Naive thymus-derived CD4-positive, alpha-beta T cell (primary cell): ENCODE measurements around the gene RNF225. TPM values are rescaled to one million over a fixed set of nuclear protein-coding genes. Genes with fewer than 3 reads are reported as not detected.
"Not testable (repeated sequence)": the region's sequence is repeated elsewhere in the genome, so short reads cannot be mapped to it uniquely, and the experiment has no call there.

Experiments
- ATAC-seq: fragments of 150-1000 bp; cut with Tn5 transposase; 2 replicates; pipeline ENCODE4 v1.10.0; 2021; ENCODE audit warnings: mild to moderate bottlenecking, moderate library complexity
- CTCF ChIA-PET: fragments of 350-600 bp; sonication (Branson Sonifier 250); formaldehyde crosslinking; loops from one replicate; lab custom pipeline; 2021; ENCODE audit warnings: antibody characterized with exemption; lab: Charles Lee
- POLR2A ChIA-PET: fragments of 350-600 bp; sonication (Branson Sonifier 250); formaldehyde crosslinking; loops from one replicate; lab custom pipeline; 2021; ENCODE audit warnings: antibody characterized with exemption, inconsistent platforms; lab: Charles Lee
- DNase-seq, 9 donors: peaks; one replicate each; pipeline versions ENCODE4 v3.0.0 to v3.0.0-alpha.2; 2020 to 2022; ENCODE audit warnings: mixed read lengths in 1 of 9
- H3K27ac ChIP-seq: one replicate; pipeline ENCODE4 v1.7.0; 2013; ENCODE audit warnings: mild to moderate bottlenecking, low read depth, low read length, moderate library complexity
- H3K27me3 ChIP-seq, 2 donors: one replicate each; pipeline ENCODE4 v1.7.0; 2013; ENCODE audit warnings: low read length in 2 of 2, mild to moderate bottlenecking in 2 of 2, moderate library complexity in 2 of 2; ENCODE audit not compliant: control insufficient read depth in 2 of 2, insufficient read depth in 2 of 2
- H3K36me3 ChIP-seq, 3 experiments: 1 replicate in 2 of 3; 2 replicates in 1 of 3; pipeline ENCODE4 v1.7.0; 2013; ENCODE audit warnings: low read length in 3 of 3, mild to moderate bottlenecking in 3 of 3, moderate library complexity in 1 of 3; ENCODE audit not compliant: insufficient read depth in 3 of 3, control insufficient read depth in 2 of 3
- H3K4me1 ChIP-seq, 2 donors: one replicate each; pipeline ENCODE4 v1.7.0; 2013; ENCODE audit warnings: low read length in 2 of 2, mild to moderate bottlenecking in 2 of 2, moderate library complexity in 1 of 2; ENCODE audit not compliant: control insufficient read depth in 2 of 2, insufficient read depth in 2 of 2
- H3K4me3 ChIP-seq: 2 replicates; pipeline ENCODE4 v1.7.0; 2013; ENCODE audit warnings: mild to moderate bottlenecking, low read length
- H3K9me3 ChIP-seq, 3 experiments: 1 replicate in 2 of 3; 2 replicates in 1 of 3; pipeline ENCODE4 v1.7.0; 2013; ENCODE audit warnings: low read length in 3 of 3; ENCODE audit not compliant: control insufficient read depth in 2 of 3
- H3K27ac Mint-ChIP-seq, 9 donors: one replicate each; pipeline ENCODE4 v1.8.0; 2020 to 2022; ENCODE audit warnings: mixed read lengths in 9 of 9, mild to moderate bottlenecking in 8 of 9, moderate library complexity in 5 of 9, inconsistent platforms in 2 of 9
- H3K27me3 Mint-ChIP-seq, 5 donors: one replicate each; pipeline ENCODE4 v1.8.0; 2021 to 2022; ENCODE audit warnings: mixed read lengths in 5 of 5, mild to moderate bottlenecking in 1 of 5
- H3K36me3 Mint-ChIP-seq, 5 donors: one replicate each; pipeline ENCODE4 v1.8.0; 2020 to 2022; ENCODE audit warnings: mixed read lengths in 5 of 5, mild to moderate bottlenecking in 3 of 5, inconsistent platforms in 1 of 5
- H3K4me1 Mint-ChIP-seq, 7 donors: one replicate each; pipeline ENCODE4 v1.8.0; 2020 to 2022; ENCODE audit warnings: mixed read lengths in 7 of 7, mild to moderate bottlenecking in 3 of 7, inconsistent platforms in 1 of 7
- H3K4me3 Mint-ChIP-seq, 10 donors: one replicate each; pipeline ENCODE4 v1.8.0; 2020 to 2022; ENCODE audit warnings: mild to moderate bottlenecking in 10 of 10, mixed read lengths in 10 of 10, moderate library complexity in 6 of 10, inconsistent platforms in 2 of 10
- H3K9me3 Mint-ChIP-seq, 11 donors: one replicate each; pipeline ENCODE4 v1.8.0; 2020 to 2022; ENCODE audit warnings: mixed read lengths in 11 of 11, mild to moderate bottlenecking in 4 of 11, inconsistent platforms in 1 of 11, moderate library complexity in 1 of 11
- intact Hi-C, 2 donors: fragments of 100-400 bp; cut with micrococcal nuclease; formaldehyde crosslinking; loops; one replicate each; pipeline ENCODE4 v1.15.1; 2023
- polyA plus RNA-seq, 2 donors: library from polyadenylated mRNA; unstranded; fragments of 300-500 nt; fragmentation: Illumina TruSeq; gene quantifications; one replicate each; pipeline ENCODE4 v1.2.3, GENCODE V29; 2021
- total RNA-seq, 6 experiments: library from RNA in 5 of 6; stranded (reverse) in 5 of 6; gene quantifications; 1 replicate in 5 of 6; 2 replicates in 1 of 6; pipeline ENCODE4 v1.2.3 and lab custom pipeline; 2021 to 2026

RNF225 gene
- total and polyA plus RNA-seq, 7 experiments from 2014 or later, result 0.32 to 0.53 (median 0.50) TPM; not detected in 3

GRCh38 chr19:58399903-58400302, 4.4 kb downstream of the RNF225 start:
- Mint-ChIP-seq H3K9me3 (peaks cover 0 to 5% (median 0%) of the 10 kb centered on the region in 11 donors), H3K4me1 (peaks cover 7 to 19% (median 8%) of the 10 kb centered on the region in 7 donors), H3K27ac (peak overlapping the region in 3 of 9 donors; percentile 45 to 89 (median 48)), H3K27me3 (peaks cover 5 to 22% (median 7%) of the 10 kb centered on the region in 5 donors), H3K4me3 (peak overlapping the region in 9 of 10 donors; percentile 29 to 96 (median 55)), H3K36me3 (peaks cover 0 to 6% (median 4%) of the 10 kb centered on the region in 5 donors)
- Histone ChIP-seq H3K36me3 (peaks cover 0 to 6% (median 0%) of the 10 kb centered on the region in 3 experiments), H3K4me3 (no peak overlapping the region), H3K9me3 (no peaks in the 10 kb centered on the region), H3K27ac (no peak overlapping the region), H3K4me1 (peaks cover 6 to 13% of the 10 kb centered on the region in 2 donors), H3K27me3 (peaks cover 3% of the 10 kb centered on the region in 2 donors)
- DNase-seq (no peak), ATAC-seq (no peak)
- CTCF ChIA-PET, result no interaction called here
- intact Hi-C loops, result loop anchor here (5.0 to 10.0 kb wide), 2 partner anchors 112 to 585 kb away; partner anchors contain the start of genes SLC27A5 (in 1 of the 2) and ZNF552 (in 1 of the 2)
- POLR2A ChIA-PET, result interaction anchor here (1.3 to 2.7 kb wide), 3 partner anchors 10 to 16 kb away, joined by 3 to 16 read pairs (median 4); partner anchors contain the start of gene RPS5

GRCh38 chr19:58400316-58400915, 5.0 kb downstream of the RNF225 start:
- ATAC-seq (no peak), DNase-seq (no peak)
- intact Hi-C loops, result loop anchor here (5.0 to 10.0 kb wide), 2 partner anchors 112 to 586 kb away; partner anchors contain the start of genes SLC27A5 (in 1 of the 2) and ZNF552 (in 1 of the 2)
- ChIA-PET POLR2A (interaction anchor here (1.3 to 2.7 kb wide), 3 partner anchors 9 to 16 kb away, joined by 3 to 16 read pairs (median 4); partner anchors contain the start of gene RPS5), CTCF (no interaction called here)
- Mint-ChIP-seq H3K9me3 (peaks cover 0 to 5% (median 0%) of the 10 kb centered on the region in 11 donors), H3K27ac (peak overlapping the region in 3 of 9 donors; percentile 42 to 89 (median 89)), H3K4me3 (peak overlapping the region in 9 of 10 donors; percentile 86 to 98 (median 94)), H3K27me3 (peaks cover 5 to 22% (median 7%) of the 10 kb centered on the region in 5 donors), H3K36me3 (peaks cover 0 to 4% (median 4%) of the 10 kb centered on the region in 5 donors), H3K4me1 (peaks cover 7 to 18% (median 8%) of the 10 kb centered on the region in 7 donors)
- peak overlapping the region; percentile 70 for H3K4me3 ChIP-seq
- H3K27me3 ChIP-seq, result peaks cover 3% of the 10 kb centered on the region in 2 donors
- H3K36me3 ChIP-seq, result peaks cover 0 to 1% (median 0%) of the 10 kb centered on the region in 3 experiments
- peak overlapping the region; percentile 37 for H3K27ac ChIP-seq
- H3K9me3 ChIP-seq, result no peaks in the 10 kb centered on the region
- peaks cover 6 to 13% of the 10 kb centered on the region in 2 donors for H3K4me1 ChIP-seq

DNA sequence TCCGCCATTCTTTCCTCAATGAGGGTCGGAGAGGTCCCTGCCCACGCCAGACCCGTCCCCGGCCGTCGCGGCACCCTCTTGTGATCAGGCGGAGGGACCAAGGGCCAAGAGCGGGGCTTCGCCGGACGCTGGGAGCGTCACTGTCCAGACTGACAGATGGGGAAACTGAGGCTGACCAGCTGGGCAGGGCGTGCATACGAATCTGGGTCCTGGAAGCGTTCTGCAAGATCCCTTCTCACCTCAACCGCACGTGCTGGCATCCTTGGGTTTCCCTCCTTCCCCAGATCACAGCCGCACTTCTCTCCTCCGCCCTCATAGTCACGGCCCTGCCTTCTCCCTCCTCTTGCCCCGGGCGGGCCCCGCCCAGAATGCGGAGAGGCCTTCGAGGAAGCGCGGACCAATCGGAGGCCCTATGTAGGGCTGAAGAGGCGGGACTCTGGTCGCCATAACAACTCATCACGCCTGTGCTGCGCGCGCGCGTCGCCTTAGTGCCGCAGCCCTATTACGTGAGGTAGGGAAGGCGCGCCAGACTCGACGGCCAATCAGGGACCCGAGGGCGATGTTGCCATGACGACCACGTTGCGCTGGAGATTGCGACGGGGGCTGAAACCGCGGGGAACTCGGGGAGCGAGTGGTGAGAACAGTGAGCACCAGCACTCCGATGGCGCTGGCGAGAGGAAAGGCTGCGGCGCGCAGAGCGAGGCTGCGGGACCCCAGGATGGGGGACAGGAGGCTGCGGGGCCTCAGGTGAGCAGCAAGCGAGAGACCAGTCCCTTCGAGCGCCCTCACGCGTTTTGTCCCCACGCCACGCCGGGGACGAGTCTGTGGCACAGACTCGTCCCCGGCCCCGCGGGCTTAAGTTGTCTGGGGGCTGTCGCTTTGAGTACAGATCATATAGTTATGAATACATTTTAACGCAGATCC, 5.7 kb downstream of the RNF225 start:
- peak; percentile 97 for ATAC-seq
- peaks cover 0 to 5% (median 0%) of the 10 kb centered on the region in 11 donors for H3K9me3 Mint-ChIP-seq
- intact Hi-C loops, result loop anchor here (1.0 to 10.0 kb wide), 18 partner anchors 14 to 586 kb away; partner anchors contain the start of genes RPS5 (in 2 of the 2), ZNF132 (in 2 of the 2), ZNF324B (in 2 of the 2) and ZNF497 (in 2 of the 2)
- peak overlapping the region; percentile 86 to 98 (median 94) for H3K4me3 Mint-ChIP-seq
- Histone ChIP-seq H3K27ac (peak overlapping the region; percentile 91), H3K9me3 (no peaks in the 10 kb centered on the region), H3K36me3 (no peaks in the 10 kb centered on the region), H3K4me1 (peaks cover 6 to 13% of the 10 kb centered on the region in 2 donors), H3K27me3 (peaks cover 0 to 3% of the 10 kb centered on the region in 2 donors), H3K4me3 (peak overlapping the region; percentile 77)
- peaks cover 6 to 19% (median 8%) of the 10 kb centered on the region in 7 donors for H3K4me1 Mint-ChIP-seq
- H3K36me3 Mint-ChIP-seq, result peaks cover 0 to 4% (median 0%) of the 10 kb centered on the region in 5 donors
- DNase-seq, result peak; percentile 96 to 100 (median 98)
- H3K27me3 Mint-ChIP-seq, result peaks cover 5 to 20% (median 7%) of the 10 kb centered on the region in 5 donors
- CTCF ChIA-PET, result no interaction called here
- H3K27ac Mint-ChIP-seq, result peak overlapping the region; percentile 88 to 97 (median 94)
- POLR2A ChIA-PET, result interaction anchor here (0.6 to 2.7 kb wide), 4 partner anchors 8 to 38 kb away, joined by 3 to 16 read pairs (median 4); partner anchors contain the start of genes RPS5 and ZNF497

GRCh38 chr19:58401840-58402421, 6.5 kb downstream of the RNF225 start:
- no peak for DNase-seq
- peaks cover 3 to 19% (median 7%) of the 10 kb centered on the region in 5 donors for H3K27me3 Mint-ChIP-seq
- peak overlapping the region in 3 of 9 donors; percentile 89 to 94 (median 90) for H3K27ac Mint-ChIP-seq
- H3K36me3 Mint-ChIP-seq, result peaks cover 0 to 4% (median 0%) of the 10 kb centered on the region in 5 donors
- no peak for ATAC-seq
- intact Hi-C loops, result loop anchor here (1.0 to 10.0 kb wide), 18 partner anchors 15 to 587 kb away; partner anchors contain the start of genes RPS5 (in 2 of the 2), ZNF132 (in 2 of the 2), ZNF324B (in 2 of the 2) and ZNF497 (in 2 of the 2)
- Histone ChIP-seq H3K36me3 (no peaks in the 10 kb centered on the region), H3K27ac (peak overlapping the region; percentile 91), H3K27me3 (peaks cover 0 to 3% of the 10 kb centered on the region in 2 donors), H3K9me3 (no peaks in the 10 kb centered on the region), H3K4me3 (peak overlapping the region; percentile 77), H3K4me1 (peaks cover 6 to 14% of the 10 kb centered on the region in 2 donors)
- CTCF ChIA-PET, result no interaction called here
- peaks cover 8 to 26% (median 16%) of the 10 kb centered on the region in 7 donors for H3K4me1 Mint-ChIP-seq
- H3K4me3 Mint-ChIP-seq, result peak overlapping the region in 7 of 10 donors; percentile 54 to 98 (median 91)
- H3K9me3 Mint-ChIP-seq, result peaks cover 0 to 5% (median 0%) of the 10 kb centered on the region in 11 donors
- POLR2A ChIA-PET, result interaction anchor here (0.6 to 0.8 kb wide), 3 partner anchors 39 to 674 kb away, joined by 3 read pairs; partner anchors contain the start of genes ZNF274, ZNF497 and ZNF671

GRCh38 chr19:58403920-58404478, 8.5 kb downstream of the RNF225 start:
- H3K9me3 Mint-ChIP-seq, CTCF ChIA-PET, H3K36me3 ChIP-seq, H3K9me3 ChIP-seq, POLR2A ChIA-PET, H3K4me3 Mint-ChIP-seq, DNase-seq, ATAC-seq, H3K36me3 Mint-ChIP-seq, H3K27ac ChIP-seq, H3K27me3 ChIP-seq, H3K27me3 Mint-ChIP-seq, H3K4me3 ChIP-seq: not testable (repeated sequence)
- peaks cover 13 to 45% (median 34%) of the 10 kb centered on the region in 7 donors for H3K4me1 Mint-ChIP-seq
- H3K4me1 ChIP-seq, result peaks cover 13 to 16% of the 10 kb centered on the region in 2 donors
- intact Hi-C loops, result loop anchor here (5.0 to 10.0 kb wide), 2 partner anchors 108 to 589 kb away; partner anchors contain the start of genes SLC27A5 (in 1 of the 2) and ZNF552 (in 1 of the 2)
- H3K27ac Mint-ChIP-seq, result peak overlapping the region in 1 of 9 donors; percentile 38
